Calu3 (cell line): ENCODE measurements around the gene ULK4. TPM values are rescaled to one million over a fixed set of nuclear protein-coding genes. Genes with fewer than 3 reads are reported as not detected.

Experiments
- BruUV-seq: library from RNA; stranded (reverse); fragments of 400-500 nt; replicated peaks from 2 replicates; lab custom pipeline; 2021; lab: Mats Ljungman, UMichigan
- CTCF ChIA-PET: fragments of 300-600 bp; sonication (Branson Sonifier 250); formaldehyde crosslinking; loops from one replicate; lab custom pipeline; 2022; ENCODE audit warnings: antibody characterized with exemption; lab: Charles Lee
- DNase-seq: peaks from one replicate; pipeline ENCODE4 v3.0.0; 2022
- H3K27ac Mint-ChIP-seq: one replicate; pipeline ENCODE4 v1.8.0; 2022; ENCODE audit warnings: mixed read lengths; ENCODE audit not compliant: unreplicated experiment
- H3K27me3 Mint-ChIP-seq: one replicate; pipeline ENCODE4 v1.8.0; 2022; ENCODE audit warnings: mixed read lengths; ENCODE audit not compliant: unreplicated experiment
- H3K36me3 Mint-ChIP-seq: one replicate; pipeline ENCODE4 v1.8.0; 2022; ENCODE audit warnings: mild to moderate bottlenecking, moderate library complexity, mixed read lengths; ENCODE audit not compliant: insufficient read depth, unreplicated experiment
- H3K4me1 Mint-ChIP-seq: one replicate; pipeline ENCODE4 v1.8.0; 2022; ENCODE audit warnings: mild to moderate bottlenecking, low read depth, mixed read lengths; ENCODE audit not compliant: unreplicated experiment
- H3K4me3 Mint-ChIP-seq: one replicate; pipeline ENCODE4 v1.8.0; 2022; ENCODE audit warnings: mild to moderate bottlenecking, low read depth, moderate library complexity, mixed read lengths; ENCODE audit not compliant: unreplicated experiment
- H3K9me3 Mint-ChIP-seq: one replicate; pipeline ENCODE4 v1.8.0; 2022; ENCODE audit warnings: low read depth, mixed read lengths; ENCODE audit not compliant: unreplicated experiment
- CTCF ChIP-seq: fragments of 200-600 bp; IDR thresholded peaks from one replicate; pipeline ENCODE4 v1.8.0; 2022; ENCODE audit warnings: antibody characterized with exemption; ENCODE audit not compliant: unreplicated experiment
- intact Hi-C: fragments of 100-400 bp; cut with micrococcal nuclease; formaldehyde crosslinking; loops from one replicate; pipeline ENCODE4 v1.10.0; 2022; ENCODE audit not compliant: unreplicated experiment
- total RNA-seq: library from RNA; stranded (reverse); gene quantifications from 2 replicates; pipeline ENCODE4 v1.2.3, GENCODE V29; 2022

ULK4 gene
- total RNA-seq, 1 experiment from 2014 or later = 8.7 TPM

- no TSS peak for BruUV-seq
- Mint-ChIP-seq H3K4me3 (no peak overlapping the region), H3K4me1 (no peaks in the 10 kb centered on the region), H3K9me3 (no peaks in the 10 kb centered on the region), H3K36me3 (no peaks in the 10 kb centered on the region), H3K27me3 (peaks cover 9% of the 10 kb centered on the region), H3K27ac (no peak overlapping the region)
- intact Hi-C loops = no loop called here
- no peak for TF ChIP-seq CTCF
- no peak for DNase-seq
- CTCF ChIA-PET = no interaction called here
Observed at GRCh38 chr3:41357271-41357670, 604.6 kb downstream of the ULK4 start.

DNA sequence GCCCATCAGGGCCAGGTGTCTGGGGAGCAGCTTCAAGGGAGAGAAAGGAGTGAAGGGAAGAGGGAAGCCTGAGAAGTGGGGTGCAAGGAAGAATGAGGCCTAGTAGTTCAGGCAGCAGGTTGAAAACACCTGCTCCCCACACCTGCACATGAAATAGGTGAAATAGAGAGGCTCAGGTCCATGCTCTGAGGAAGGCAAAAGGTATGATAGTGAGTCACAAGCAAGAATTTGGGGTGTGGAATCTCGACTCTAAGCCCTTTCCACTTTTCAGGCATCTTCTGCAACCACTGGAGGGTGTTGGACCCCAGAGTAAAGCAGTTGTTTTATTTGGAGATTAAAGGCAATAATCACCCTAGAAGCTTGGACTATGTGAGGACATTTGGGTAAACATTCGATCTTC is 605.1 kb downstream of the ULK4 start:
- Mint-ChIP-seq H3K9me3 (no peaks in the 10 kb centered on the region), H3K27ac (no peak overlapping the region), H3K36me3 (no peaks in the 10 kb centered on the region), H3K4me1 (no peaks in the 10 kb centered on the region), H3K4me3 (no peak overlapping the region), H3K27me3 (peaks cover 12% of the 10 kb centered on the region)
- TF ChIP-seq CTCF = no peak
- no TSS peak for BruUV-seq
- DNase-seq = no peak
- intact Hi-C loops = no loop called here
- CTCF ChIA-PET = no interaction called here

- no peak for TF ChIP-seq CTCF
- no peak for DNase-seq
- H3K4me3 Mint-ChIP-seq = no peak overlapping the region
- CTCF ChIA-PET = no interaction called here
- H3K4me1 Mint-ChIP-seq = no peaks in the 10 kb centered on the region
- no peak overlapping the region for H3K27ac Mint-ChIP-seq
- intact Hi-C loops = no loop called here
- no peaks in the 10 kb centered on the region for H3K9me3 Mint-ChIP-seq
- BruUV-seq = no TSS peak
- H3K27me3 Mint-ChIP-seq = peaks cover 12% of the 10 kb centered on the region
- no peaks in the 10 kb centered on the region for H3K36me3 Mint-ChIP-seq
Observed at GRCh38 chr3:41352510-41352909, 609.4 kb downstream of the ULK4 start.

- DNase-seq = no peak
- TF ChIP-seq CTCF = no peak
- no peaks in the 10 kb centered on the region for H3K4me1 Mint-ChIP-seq
- CTCF ChIA-PET = no interaction called here
- BruUV-seq = no TSS peak
- no peak overlapping the region for H3K4me3 Mint-ChIP-seq
- H3K36me3 Mint-ChIP-seq = no peaks in the 10 kb centered on the region
- intact Hi-C loops = no loop called here
- peaks cover 12% of the 10 kb centered on the region for H3K27me3 Mint-ChIP-seq
- H3K27ac Mint-ChIP-seq = no peak overlapping the region
- H3K9me3 Mint-ChIP-seq = no peaks in the 10 kb centered on the region
Observed at GRCh38 chr3:41350441-41350840, 611.5 kb downstream of the ULK4 start.
